A673 (cell line): Measurements from ENCODE around the gene CYP19A1. TPM values are rescaled to one million over a fixed set of nuclear protein-coding genes. Genes with fewer than 3 reads are reported as not detected.

Experiments
- BruUV-seq: library from RNA; stranded (reverse); fragments of 400-500 nt; replicated peaks from 2 replicates; lab custom pipeline; 2021; lab: Mats Ljungman, UMichigan
- CTCF ChIA-PET: fragments of 300-600 bp; sonication (Branson Sonifier 250); formaldehyde crosslinking; loops from one replicate; lab custom pipeline; 2022; ENCODE audit warnings: antibody characterized with exemption; lab: Charles Lee
- POLR2A ChIA-PET: fragments of 300-600 bp; sonication (Branson Sonifier 250); formaldehyde crosslinking; loops from one replicate; lab custom pipeline; 2022; ENCODE audit warnings: antibody characterized with exemption; ENCODE audit not compliant: low non-redundant PET; lab: Charles Lee
- DNase-seq: peaks from one replicate; pipeline ENCODE4 v3.0.0-alpha.2; 2015; ENCODE audit warnings: low spot score
- H3K27ac ChIP-seq: fragments of 200-600 bp; sonication (generic); 2 replicates; pipeline ENCODE4 v1.5.1; 2016; ENCODE audit warnings: mixed run types, low read depth, mild to moderate bottlenecking, mixed read lengths, antibody characterized with exemption, low read length; ENCODE audit not compliant: poor library complexity, severe bottlenecking
- H3K27me3 ChIP-seq: fragments of 200-600 bp; sonication (generic); replicated peaks from 2 replicates; pipeline ENCODE4 v1.6.1; 2017; ENCODE audit warnings: mixed run types, low read depth, mild to moderate bottlenecking, mixed read lengths, antibody characterized with exemption, low read length; ENCODE audit not compliant: insufficient read depth, poor library complexity
- H3K36me3 ChIP-seq: fragments of 200-600 bp; sonication (generic); 2 replicates; pipeline ENCODE4 v1.6.1; 2016; ENCODE audit warnings: mixed run types, mild to moderate bottlenecking, mixed read lengths, antibody characterized with exemption, low read length; ENCODE audit not compliant: insufficient read depth, poor library complexity, severe bottlenecking
- H3K4me1 ChIP-seq: fragments of 200-600 bp; sonication (generic); 2 replicates; pipeline ENCODE4 v1.6.1; 2017; ENCODE audit warnings: mixed run types, mild to moderate bottlenecking, mixed read lengths, antibody characterized with exemption, low read length; ENCODE audit not compliant: insufficient read depth, poor library complexity, severe bottlenecking
- H3K4me3 ChIP-seq: fragments of 200-600 bp; sonication (generic); 2 replicates; pipeline ENCODE4 v1.5.1; 2016; ENCODE audit warnings: low read depth, mixed run types, mild to moderate bottlenecking, mixed read lengths, low read length; ENCODE audit not compliant: poor library complexity, severe bottlenecking
- H3K9me3 ChIP-seq: fragments of 200-600 bp; sonication (generic); 2 replicates; pipeline ENCODE4 v1.6.1; 2016; ENCODE audit warnings: mixed run types, low read depth, mild to moderate bottlenecking, mixed read lengths, antibody characterized with exemption, low read length; ENCODE audit not compliant: poor library complexity, severe bottlenecking
- EZH2 ChIP-seq: fragments of 200-600 bp; sonication (generic); IDR thresholded peaks from 2 replicates; pipeline ENCODE4 v1.6.1; 2017; ENCODE audit warnings: borderline replicate concordance, low read depth, mild to moderate bottlenecking, mixed read lengths, antibody characterized with exemption, low read length; ENCODE audit not compliant: poor library complexity, severe bottlenecking
- intact Hi-C: fragments of 100-400 bp; cut with micrococcal nuclease; formaldehyde crosslinking; loops from one replicate; pipeline ENCODE4 v1.10.0; 2022; ENCODE audit not compliant: unreplicated experiment
- total RNA-seq: library from RNA; stranded (reverse); gene quantifications from 2 replicates; pipeline ENCODE4 v1.2.3, GENCODE V29; 2021
- TF ChIP-seq, protein P1 (sequence below): fragments of 300-800, 200-600 bp; sonication (generic); conservative IDR thresholded peaks from 2 replicates; pipeline ENCODE4 v1.5.1; 2017; ENCODE audit warnings: low read depth, mild to moderate bottlenecking, antibody characterized with exemption, low read length, moderate library complexity, mixed read lengths

CYP19A1 gene
- total RNA-seq, 1 experiment from 2014 or later = 0.80 TPM

DNA sequence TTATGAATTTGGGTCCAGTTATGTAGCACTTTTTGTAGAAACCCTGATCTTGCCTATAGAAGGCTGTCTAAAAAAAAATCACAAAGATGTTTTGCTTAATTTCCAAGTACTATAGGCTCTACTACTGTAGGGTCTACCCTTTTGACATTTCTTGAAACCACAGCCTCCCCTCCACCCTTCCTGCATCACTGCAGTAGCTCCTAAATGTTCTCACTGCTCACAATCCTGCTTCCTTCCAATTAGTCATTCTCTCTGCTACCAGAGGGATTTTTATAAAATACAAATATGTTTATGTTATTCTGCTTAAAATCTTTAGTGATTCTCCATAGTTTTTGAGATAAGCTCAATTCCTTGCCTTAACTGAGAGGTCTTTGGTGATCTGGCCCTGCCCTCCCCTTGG, 114.0 kb downstream of the CYP19A1 start:
- H3K9me3 ChIP-seq = no peaks in the 10 kb centered on the region
- intact Hi-C loops = no loop called here
- no peak for DNase-seq
- no peaks in the 10 kb centered on the region for H3K27me3 ChIP-seq
- peaks cover 10% of the 10 kb centered on the region for H3K4me1 ChIP-seq
- CTCF ChIA-PET = no interaction called here
- H3K36me3 ChIP-seq = no peaks in the 10 kb centered on the region
- BruUV-seq = no TSS peak
- TF ChIP-seq, protein P1, sequence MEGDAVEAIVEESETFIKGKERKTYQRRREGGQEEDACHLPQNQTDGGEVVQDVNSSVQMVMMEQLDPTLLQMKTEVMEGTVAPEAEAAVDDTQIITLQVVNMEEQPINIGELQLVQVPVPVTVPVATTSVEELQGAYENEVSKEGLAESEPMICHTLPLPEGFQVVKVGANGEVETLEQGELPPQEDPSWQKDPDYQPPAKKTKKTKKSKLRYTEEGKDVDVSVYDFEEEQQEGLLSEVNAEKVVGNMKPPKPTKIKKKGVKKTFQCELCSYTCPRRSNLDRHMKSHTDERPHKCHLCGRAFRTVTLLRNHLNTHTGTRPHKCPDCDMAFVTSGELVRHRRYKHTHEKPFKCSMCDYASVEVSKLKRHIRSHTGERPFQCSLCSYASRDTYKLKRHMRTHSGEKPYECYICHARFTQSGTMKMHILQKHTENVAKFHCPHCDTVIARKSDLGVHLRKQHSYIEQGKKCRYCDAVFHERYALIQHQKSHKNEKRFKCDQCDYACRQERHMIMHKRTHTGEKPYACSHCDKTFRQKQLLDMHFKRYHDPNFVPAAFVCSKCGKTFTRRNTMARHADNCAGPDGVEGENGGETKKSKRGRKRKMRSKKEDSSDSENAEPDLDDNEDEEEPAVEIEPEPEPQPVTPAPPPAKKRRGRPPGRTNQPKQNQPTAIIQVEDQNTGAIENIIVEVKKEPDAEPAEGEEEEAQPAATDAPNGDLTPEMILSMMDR = no peak
- no peak for TF ChIP-seq EZH2
- no peak overlapping the region for H3K27ac ChIP-seq
- H3K4me3 ChIP-seq = no peak overlapping the region
- POLR2A ChIA-PET = no interaction called here

DNA sequence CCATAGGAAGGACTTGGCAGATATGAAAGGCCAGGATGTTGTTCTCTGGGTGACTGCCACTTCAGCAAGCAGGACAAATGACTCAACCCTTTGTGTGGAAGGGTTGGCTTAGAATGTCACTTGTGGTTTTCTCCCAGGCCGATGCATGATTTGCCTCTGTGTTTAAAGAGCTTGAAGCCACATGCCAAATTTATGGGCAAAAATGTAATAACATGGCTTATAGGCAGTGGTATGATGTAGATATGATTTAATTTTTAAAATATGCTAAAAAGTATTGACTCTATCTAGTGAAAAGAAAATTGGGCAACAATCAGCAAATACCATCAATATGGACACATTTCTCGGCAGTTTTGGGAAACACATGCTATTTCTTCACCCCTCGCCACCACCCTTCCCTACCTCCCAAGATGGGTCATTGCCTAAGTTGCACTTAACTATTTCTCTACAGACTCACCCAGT, 114.6 kb downstream of the CYP19A1 start:
- POLR2A ChIA-PET = no interaction called here
- Histone ChIP-seq H3K27ac (no peak overlapping the region), H3K9me3 (no peaks in the 10 kb centered on the region), H3K27me3 (no peaks in the 10 kb centered on the region), H3K36me3 (no peaks in the 10 kb centered on the region), H3K4me3 (no peak overlapping the region), H3K4me1 (peaks cover 9% of the 10 kb centered on the region)
- CTCF ChIA-PET = no interaction called here
- no peak for TF ChIP-seq EZH2
- TF ChIP-seq, protein P1 = no peak
- no TSS peak for BruUV-seq
- DNase-seq = no peak
- intact Hi-C loops = no loop called here

DNA sequence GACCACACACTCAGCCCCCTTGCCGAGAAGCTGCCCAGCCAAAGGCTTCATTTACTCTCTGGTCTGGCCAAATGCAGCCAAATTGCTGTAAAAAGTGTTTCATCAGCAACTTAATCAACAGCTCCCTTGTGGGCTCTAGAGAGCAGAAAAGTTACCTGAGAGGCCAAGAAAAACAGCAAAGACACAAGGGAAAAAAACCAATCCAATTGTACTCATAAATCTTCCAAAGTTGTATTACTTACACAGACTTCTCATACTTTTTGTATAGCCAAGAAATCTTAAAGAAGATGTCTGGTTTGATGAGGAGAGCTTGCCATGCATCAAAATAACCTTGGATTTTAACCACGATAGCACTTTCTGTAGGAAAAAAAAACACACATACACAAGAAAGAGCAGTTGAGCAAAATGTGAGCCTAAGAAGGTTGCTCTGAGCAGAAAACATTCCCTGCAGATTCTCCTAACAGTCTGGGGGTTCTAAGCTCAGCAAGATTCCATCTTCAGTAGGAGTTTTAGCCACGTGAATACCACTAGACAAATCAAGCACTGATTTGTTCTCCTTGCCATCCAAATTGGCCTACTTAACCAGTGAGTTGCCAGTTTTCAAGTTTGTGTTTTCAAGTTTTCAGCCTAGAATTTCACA, 120.0 kb downstream of the CYP19A1 start:
- no peak overlapping the region for H3K27ac ChIP-seq
- H3K4me1 ChIP-seq = no peaks in the 10 kb centered on the region
- TF ChIP-seq EZH2 = no peak
- TF ChIP-seq, protein P1 = no peak
- POLR2A ChIA-PET = no interaction called here
- no peaks in the 10 kb centered on the region for H3K27me3 ChIP-seq
- H3K36me3 ChIP-seq = no peaks in the 10 kb centered on the region
- intact Hi-C loops = no loop called here
- no peak overlapping the region for H3K4me3 ChIP-seq
- no peak for DNase-seq
- no peaks in the 10 kb centered on the region for H3K9me3 ChIP-seq
- BruUV-seq = no TSS peak
- CTCF ChIA-PET = no interaction called here
